Measurements from ENCODE around the gene N4BP2L2. TPM values are rescaled to one million over a fixed set of nuclear protein-coding genes. Genes with fewer than 3 reads are reported as not detected.

Gene N4BP2L2
- total RNA-seq, 3 donors from 2014 or later: 130 to 341 (median 250) TPM

GRCh38 chr13:32454886-32455593 is 83.6 kb downstream of the N4BP2L2 start:
- H3K4me3 ChIP-seq: no peak overlapping the region
- no peak for TF ChIP-seq POLR2AphosphoS5 (IDR thresholded peaks at IDR 0.05)
- TF ChIP-seq POLR2A (IDR thresholded peaks at IDR 0.05): no peak
- no peak for TF ChIP-seq CTCF (IDR thresholded peaks at IDR 0.05)
- no peak for DNase-seq (ENCODE audit: low spot score in 2 of 2)
- H3K4me1 ChIP-seq: no peaks in the 10 kb centered on the region
- H3K9me3 ChIP-seq: peaks cover 3 to 27% of the 10 kb centered on the region in 2 donors
- no peaks in the 10 kb centered on the region for H3K27me3 ChIP-seq
- intact Hi-C loops (cut with DNase I; ENCODE audit: low total_unique reads): loop anchor here (5.0 kb wide), 1 partner anchor 563 kb away; no protein-coding TSS in a partner anchor
- H3K27ac ChIP-seq: no peak overlapping the region
- no peaks in the 10 kb centered on the region for H3K36me3 ChIP-seq

GRCh38 chr13:32453981-32454380 is 84.6 kb downstream of the N4BP2L2 start:
- Histone ChIP-seq H3K4me1 (no peaks in the 10 kb centered on the region), H3K9me3 (peaks cover 3 to 27% of the 10 kb centered on the region in 2 donors), H3K27me3 (no peaks in the 10 kb centered on the region), H3K36me3 (no peaks in the 10 kb centered on the region), H3K4me3 (no peak overlapping the region), H3K27ac (no peak overlapping the region)
- no peak for TF ChIP-seq CTCF (IDR thresholded peaks at IDR 0.05)
- no peak for TF ChIP-seq POLR2A (IDR thresholded peaks at IDR 0.05)
- no peak for TF ChIP-seq POLR2AphosphoS5 (IDR thresholded peaks at IDR 0.05)
- no peak for DNase-seq (ENCODE audit: low spot score in 2 of 2)
- intact Hi-C loops (cut with DNase I; ENCODE audit: low total_unique reads): loop anchor here (5.0 kb wide), 1 partner anchor 562 kb away; no protein-coding TSS in a partner anchor

- H3K27ac ChIP-seq: no peak overlapping the region
- no peak for DNase-seq (ENCODE audit: low spot score in 2 of 2)
- intact Hi-C loops (cut with DNase I; ENCODE audit: low total_unique reads): no loop called here
- H3K4me3 ChIP-seq: no peak overlapping the region
- H3K9me3 ChIP-seq: peaks cover 0 to 14% of the 10 kb centered on the region in 2 donors
- TF ChIP-seq POLR2AphosphoS5 (IDR thresholded peaks at IDR 0.05): no peak
- TF ChIP-seq POLR2A (IDR thresholded peaks at IDR 0.05): no peak
- TF ChIP-seq CTCF (IDR thresholded peaks at IDR 0.05): no peak
- H3K4me1 ChIP-seq: no peaks in the 10 kb centered on the region
- H3K36me3 ChIP-seq: no peaks in the 10 kb centered on the region
- no peaks in the 10 kb centered on the region for H3K27me3 ChIP-seq
Observed at GRCh38 chr13:32448972-32449371, 89.6 kb downstream of the N4BP2L2 start.

GRCh38 chr13:32447894-32448623 is 90.5 kb downstream of the N4BP2L2 start:
- DNase-seq (ENCODE audit: low spot score in 2 of 2): no peak
- Histone ChIP-seq H3K9me3 (peaks cover 0 to 14% of the 10 kb centered on the region in 2 donors), H3K4me3 (no peak overlapping the region), H3K27ac (no peak overlapping the region), H3K36me3 (no peaks in the 10 kb centered on the region), H3K4me1 (no peaks in the 10 kb centered on the region), H3K27me3 (no peaks in the 10 kb centered on the region)
- TF ChIP-seq CTCF (IDR thresholded peaks at IDR 0.05) (no peak), POLR2AphosphoS5 (IDR thresholded peaks at IDR 0.05) (no peak), POLR2A (IDR thresholded peaks at IDR 0.05) (no peak)
- intact Hi-C loops (cut with DNase I; ENCODE audit: low total_unique reads): no loop called here

Data from breast epithelium (tissue), 4 donors.